ENCODE results near the gene ABCB8. TPM values are rescaled to one million over a fixed set of nuclear protein-coding genes. Genes with fewer than 3 reads are reported as not detected.

The ABCB8 gene
- total and polyA plus RNA-seq, 2 of the 8 experiments (the other 6 are each of a cell fraction or from before 2014, with no cell fraction given) = 17.7 to 27.0 TPM

- TF ChIP-seq PHF8 (conservative IDR thresholded peaks at IDR 0.05; ENCODE audit: low read depth, low read length) = no peak
- TF ChIP-seq HDAC2 (IDR thresholded peaks at IDR 0.05; ENCODE audit: borderline replicate concordance in 1 of 2, low read depth in 2 of 2, low read length in 2 of 2) = no peak
- no peak for TF ChIP-seq SIX5 (IDR thresholded peaks at IDR 0.05; ENCODE audit: low read depth, low read length)
- no peak for TF ChIP-seq SRF (IDR thresholded peaks at IDR 0.05; ENCODE audit: low read depth, low read length)
- no peak for TF ChIP-seq HDAC6 (IDR thresholded peaks at IDR 0.05; ENCODE audit: low read depth, low read length)
- no peak for TF ChIP-seq TAF7 (optimal IDR thresholded peaks at IDR 0.05; ENCODE audit: borderline replicate concordance, low read depth, low read length)
- no peak for TF ChIP-seq MAX (IDR thresholded peaks at IDR 0.05)
- TF ChIP-seq GABPA (IDR thresholded peaks at IDR 0.05; ENCODE audit: borderline replicate concordance, insufficient read depth, low read length) = no peak
- TF ChIP-seq FOSL1 (IDR thresholded peaks at IDR 0.05; ENCODE audit: insufficient read depth, low read depth, low read length) = no peak
- no peak for TF ChIP-seq TEAD4 (IDR thresholded peaks at IDR 0.05; ENCODE audit: low read depth, low read length)
Measured at GRCh38 chr7:151061213-151062110, 33.2 kb downstream of the ABCB8 start (continued).
